Vagina (tissue), 2 donors: ENCODE measurements around the gene SMG6. TPM values are rescaled to one million over a fixed set of nuclear protein-coding genes. Genes with fewer than 3 reads are reported as not detected.

ENCODE experiments used
- DNase-seq, 2 donors: peaks; one replicate each; pipeline ENCODE4 v3.0.0-alpha.2; 2017; ENCODE audit errors: extremely low spot score in 2 of 2
- H3K27ac ChIP-seq: fragments of 200-600 bp; sonication (generic); one replicate; pipeline ENCODE4 v1.5.1; 2019
- H3K27me3 ChIP-seq: fragments of 200-600 bp; sonication (generic); one replicate; pipeline ENCODE4 v1.5.1; 2019
- H3K36me3 ChIP-seq, 2 donors: fragments of 200-600 bp; sonication (generic); one replicate each; pipeline ENCODE4 v1.5.1; 2017 to 2019
- H3K4me1 ChIP-seq: fragments of 200-600 bp; sonication (generic); one replicate; pipeline ENCODE4 v1.5.1; 2019
- H3K4me3 ChIP-seq, 2 donors: fragments of 200-600 bp; sonication (generic); 1 replicate in 1 of 2; 2 replicates in 1 of 2; pipeline ENCODE4 v1.5.1; 2016 to 2019
- H3K9me3 ChIP-seq: fragments of 200-600 bp; sonication (generic); one replicate; pipeline ENCODE4 v1.5.1; 2019
- POLR2A ChIP-seq, 2 donors: fragments of 450-650 bp; IDR thresholded peaks; one replicate each; pipeline ENCODE4 v1.6.1; 2017; ENCODE audit warnings: antibody characterized with exemption in 2 of 2, mild to moderate bottlenecking in 2 of 2, moderate library complexity in 2 of 2
- POLR2AphosphoS5 ChIP-seq, 2 donors: sonication (generic); formaldehyde crosslinking; IDR thresholded peaks; one replicate each; pipeline ENCODE4 v1.9.0; 2017; ENCODE audit warnings: antibody characterized with exemption in 2 of 2, mild to moderate bottlenecking in 2 of 2, low read depth in 1 of 2; ENCODE audit not compliant: insufficient read depth in 1 of 2
- intact Hi-C: fragments of 100-400 bp; cut with DNase I; formaldehyde crosslinking; loops from one replicate; pipeline ENCODE4 v1.15.1; 2023
- total RNA-seq: library from RNA; depleted of rRNA; stranded (reverse); fragments of >200 nt; gene quantifications from one replicate; pipeline ENCODE4 v1.2.3, GENCODE V29; 2016
- TF ChIP-seq, protein P1 (sequence below), 3 experiments: fragments of 450-650 bp in 2 of 3; fragments of 200-600 bp in 1 of 3; sonication (generic) in 1 of 3; IDR thresholded peaks; one replicate each; pipeline ENCODE4 v1.5.1; 2017 to 2019; ENCODE audit warnings: antibody characterized with exemption in 3 of 3, mild to moderate bottlenecking in 2 of 3, moderate library complexity in 2 of 3

SMG6 gene
- total RNA-seq, 1 donor from 2014 or later, result 46.2 TPM

DNA sequence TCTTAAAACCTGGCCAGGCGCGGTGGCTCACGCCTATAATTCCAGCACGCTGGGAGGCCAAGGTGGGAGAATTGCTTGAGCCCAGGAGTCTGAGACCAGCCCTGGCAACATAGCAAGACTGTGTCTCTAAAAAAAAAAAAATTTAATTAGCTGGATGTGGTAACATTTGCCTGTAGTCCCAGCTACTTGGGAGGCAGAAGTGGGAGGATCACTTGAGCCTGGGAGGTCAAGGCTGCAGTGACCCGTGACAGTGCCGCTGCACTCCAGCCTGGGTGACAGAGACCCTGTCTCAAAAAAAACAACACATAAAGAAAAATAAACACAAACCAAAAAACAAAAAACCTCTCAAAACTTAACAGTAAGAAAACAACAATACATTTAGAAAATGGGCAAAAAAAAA lies 106.3 kb downstream of the SMG6 start:
- intact Hi-C loops, result no loop called here
- no peak overlapping the region for H3K27ac ChIP-seq

GRCh38 chr17:2195729-2196128 lies 107.9 kb downstream of the SMG6 start:
- intact Hi-C loops, result no loop called here
- DNase-seq, result no peak
- Histone ChIP-seq H3K27ac (no peak overlapping the region), H3K36me3 (no peaks in the 10 kb centered on the region), H3K4me3 (no peak overlapping the region), H3K9me3 (no peaks in the 10 kb centered on the region), H3K27me3 (no peaks in the 10 kb centered on the region), H3K4me1 (peaks cover 28% of the 10 kb centered on the region)
- no peak for TF ChIP-seq POLR2A (IDR thresholded peaks at IDR 0.05)
- no peak for TF ChIP-seq POLR2AphosphoS5 (IDR thresholded peaks at IDR 0.05; ENCODE audit: insufficient read depth in 1 of 2, low read depth in 1 of 2)
- TF ChIP-seq, protein P1, sequence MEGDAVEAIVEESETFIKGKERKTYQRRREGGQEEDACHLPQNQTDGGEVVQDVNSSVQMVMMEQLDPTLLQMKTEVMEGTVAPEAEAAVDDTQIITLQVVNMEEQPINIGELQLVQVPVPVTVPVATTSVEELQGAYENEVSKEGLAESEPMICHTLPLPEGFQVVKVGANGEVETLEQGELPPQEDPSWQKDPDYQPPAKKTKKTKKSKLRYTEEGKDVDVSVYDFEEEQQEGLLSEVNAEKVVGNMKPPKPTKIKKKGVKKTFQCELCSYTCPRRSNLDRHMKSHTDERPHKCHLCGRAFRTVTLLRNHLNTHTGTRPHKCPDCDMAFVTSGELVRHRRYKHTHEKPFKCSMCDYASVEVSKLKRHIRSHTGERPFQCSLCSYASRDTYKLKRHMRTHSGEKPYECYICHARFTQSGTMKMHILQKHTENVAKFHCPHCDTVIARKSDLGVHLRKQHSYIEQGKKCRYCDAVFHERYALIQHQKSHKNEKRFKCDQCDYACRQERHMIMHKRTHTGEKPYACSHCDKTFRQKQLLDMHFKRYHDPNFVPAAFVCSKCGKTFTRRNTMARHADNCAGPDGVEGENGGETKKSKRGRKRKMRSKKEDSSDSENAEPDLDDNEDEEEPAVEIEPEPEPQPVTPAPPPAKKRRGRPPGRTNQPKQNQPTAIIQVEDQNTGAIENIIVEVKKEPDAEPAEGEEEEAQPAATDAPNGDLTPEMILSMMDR (IDR thresholded peaks at IDR 0.05), result no peak

More for the DNA sequence above, 106.3 kb downstream of the SMG6 start:
- Histone ChIP-seq H3K27me3 (no peaks in the 10 kb centered on the region), H3K36me3 (no peaks in the 10 kb centered on the region), H3K4me1 (peaks cover 23% of the 10 kb centered on the region), H3K4me3 (no peak overlapping the region), H3K9me3 (no peaks in the 10 kb centered on the region)
- DNase-seq, result no peak
- no peak for TF ChIP-seq POLR2AphosphoS5 (IDR thresholded peaks at IDR 0.05; ENCODE audit: insufficient read depth in 1 of 2, low read depth in 1 of 2)
- no peak for TF ChIP-seq POLR2A (IDR thresholded peaks at IDR 0.05)
- TF ChIP-seq, protein P1 (IDR thresholded peaks at IDR 0.05), result no peak

DNA sequence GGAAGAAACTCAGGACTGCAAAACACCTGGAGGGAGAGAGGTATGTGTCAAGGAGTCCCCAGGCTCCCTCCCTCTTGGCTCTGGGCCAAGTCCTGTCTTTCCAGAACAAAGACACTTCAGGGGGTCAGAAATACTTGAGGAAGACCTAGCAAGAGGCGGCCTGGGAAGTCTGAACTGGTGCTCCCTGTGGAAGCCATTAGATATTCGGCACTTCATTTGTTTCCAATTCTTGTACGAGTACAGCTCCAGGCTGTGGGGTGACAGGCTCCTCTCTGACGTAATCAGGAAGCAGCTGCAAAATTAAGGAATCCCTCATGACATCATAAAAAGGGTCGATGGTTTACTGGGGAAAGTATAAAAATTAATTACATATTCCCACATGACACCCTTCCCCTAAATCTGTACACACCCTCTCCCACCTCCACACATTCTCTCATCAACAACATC lies 108.7 kb downstream of the SMG6 start:
- Histone ChIP-seq H3K27ac (no peak overlapping the region), H3K4me3 (no peak overlapping the region), H3K27me3 (no peaks in the 10 kb centered on the region), H3K9me3 (no peaks in the 10 kb centered on the region), H3K36me3 (no peaks in the 10 kb centered on the region), H3K4me1 (peaks cover 35% of the 10 kb centered on the region)
- intact Hi-C loops, result no loop called here
- DNase-seq, result no peak
- TF ChIP-seq POLR2AphosphoS5 (IDR thresholded peaks at IDR 0.05; ENCODE audit: insufficient read depth in 1 of 2, low read depth in 1 of 2), result no peak
- TF ChIP-seq POLR2A (IDR thresholded peaks at IDR 0.05), result no peak
- TF ChIP-seq, protein P1 (IDR thresholded peaks at IDR 0.05), result no peak

- Histone ChIP-seq H3K27me3 (no peaks in the 10 kb centered on the region), H3K36me3 (peaks cover 0 to 7% of the 10 kb centered on the region in 2 donors), H3K4me1 (peaks cover 47% of the 10 kb centered on the region), H3K27ac (no peak overlapping the region), H3K4me3 (no peak overlapping the region), H3K9me3 (no peaks in the 10 kb centered on the region)
- no peak for TF ChIP-seq POLR2AphosphoS5 (IDR thresholded peaks at IDR 0.05; ENCODE audit: insufficient read depth in 1 of 2, low read depth in 1 of 2)
- TF ChIP-seq POLR2A (IDR thresholded peaks at IDR 0.05), result no peak
- TF ChIP-seq, protein P1 (IDR thresholded peaks at IDR 0.05), result no peak
- DNase-seq, result no peak
- intact Hi-C loops, result no loop called here
Observed at GRCh38 chr17:2192367-2193057, 111.1 kb downstream of the SMG6 start.

DNA sequence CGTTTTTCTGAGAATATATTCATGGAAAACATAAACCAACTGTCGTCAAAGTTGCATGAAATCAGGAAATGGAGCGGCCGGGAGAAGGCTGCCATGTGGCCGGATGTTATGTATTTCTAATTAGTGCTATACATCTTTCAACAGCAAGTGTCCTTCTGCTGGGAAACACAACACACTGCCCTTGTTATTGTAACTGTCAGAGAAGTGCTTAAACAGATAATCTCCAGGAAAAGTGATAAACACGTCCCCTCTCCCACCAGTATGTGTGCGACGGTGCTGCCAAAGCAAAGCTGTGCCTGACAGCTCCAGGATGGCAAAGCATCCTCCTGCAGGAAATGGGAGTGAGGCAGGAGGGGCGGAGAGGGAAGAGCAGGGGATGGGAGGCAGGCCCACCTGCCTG lies 111.8 kb downstream of the SMG6 start:
- peaks cover 0 to 10% of the 10 kb centered on the region in 2 donors for H3K36me3 ChIP-seq
- H3K4me1 ChIP-seq, result peaks cover 40% of the 10 kb centered on the region
- no peak overlapping the region for H3K4me3 ChIP-seq
- no peak overlapping the region for H3K27ac ChIP-seq
- DNase-seq, result no peak
- no peaks in the 10 kb centered on the region for H3K9me3 ChIP-seq
- no peak for TF ChIP-seq POLR2A (IDR thresholded peaks at IDR 0.05)
- TF ChIP-seq POLR2AphosphoS5 (IDR thresholded peaks at IDR 0.05; ENCODE audit: insufficient read depth in 1 of 2, low read depth in 1 of 2), result peak in 1 of 2 donors; percentile 12
- intact Hi-C loops, result no loop called here
- H3K27me3 ChIP-seq, result no peaks in the 10 kb centered on the region
